Measurements from ENCODE around the gene TMEM131.

TMEM131 gene

GRCh38 chr2:97752342-97753334, 243.1 kb downstream of the TMEM131 start:
- DNase-seq, result no peak

- DNase-seq, result no peak
These were observed 244.0 kb downstream of the TMEM131 start for GRCh38 chr2:97751752-97752151.

GRCh38 chr2:97750017-97750416, 245.7 kb downstream of the TMEM131 start:
- no peak for DNase-seq

- DNase-seq, result no peak
These were observed 246.2 kb downstream of the TMEM131 start for GRCh38 chr2:97749581-97749980.

GRCh38 chr2:97747716-97748115, 248.0 kb downstream of the TMEM131 start:
- no peak for DNase-seq

- no peak for DNase-seq
These were observed 248.5 kb downstream of the TMEM131 start for GRCh38 chr2:97747285-97747684.

- peak; percentile 45 for DNase-seq
These were observed 250.1 kb downstream of the TMEM131 start for GRCh38 chr2:97745474-97746174.

- no peak for DNase-seq
These were observed 251.8 kb downstream of the TMEM131 start for GRCh38 chr2:97743913-97744312.

- DNase-seq, result peak; percentile 11
These were observed 253.3 kb downstream of the TMEM131 start for GRCh38 chr2:97742381-97742847.

GRCh38 chr2:97741686-97742085, 254.1 kb downstream of the TMEM131 start:
- peak; percentile 7 for DNase-seq

GRCh38 chr2:97741251-97741650, 254.5 kb downstream of the TMEM131 start:
- peak; percentile 11 for DNase-seq

- peak; percentile 44 for DNase-seq
These were observed 255.1 kb downstream of the TMEM131 start for GRCh38 chr2:97740590-97741182.

- no peak for DNase-seq
These were observed 255.9 kb downstream of the TMEM131 start for GRCh38 chr2:97739893-97740245.

- DNase-seq, result no peak
These were observed 256.5 kb downstream of the TMEM131 start for GRCh38 chr2:97739020-97739892.

GRCh38 chr2:97738179-97739019, 257.3 kb downstream of the TMEM131 start:
- no peak for DNase-seq

GRCh38 chr2:97737421-97738178, 258.1 kb downstream of the TMEM131 start:
- DNase-seq, result no peak

- peak; percentile 8 for DNase-seq
These were observed 259.0 kb downstream of the TMEM131 start for GRCh38 chr2:97736608-97737330.

- DNase-seq, result no peak
These were observed 259.6 kb downstream of the TMEM131 start for GRCh38 chr2:97736185-97736584.

- no peak for DNase-seq
These were observed 260.6 kb downstream of the TMEM131 start for GRCh38 chr2:97735161-97735561.
